Measurements from ENCODE around the gene TNK2.

GRCh38 chr3:195956577-195956976 lies 48.2 kb upstream of the TNK2 start:
- TF ChIP-seq CTCF (IDR thresholded peaks at IDR 0.05; ENCODE audit: borderline replicate concordance, extremely low read depth, low read length, poor library complexity, severe bottlenecking) = no peak
- no peak for TF ChIP-seq EZH2 (IDR thresholded peaks at IDR 0.05; ENCODE audit: borderline replicate concordance, low read depth, low read length, severe bottlenecking)

Measured in DND-41 (cell line).